GM10248 (cell line): ENCODE data around the gene ATP9A.
"Not testable (repeated sequence)": the region's sequence is repeated elsewhere in the genome, so short reads cannot be mapped to it uniquely, and the experiment has no call there.

Experiments
- CTCF ChIA-PET: fragments of 300-600 bp; sonication (Branson Sonifier 250); formaldehyde crosslinking; extraction: SDS; loops from one replicate; lab custom pipeline; 2021; ENCODE audit warnings: antibody characterized with exemption; lab: Yijun Ruan, JAX
- POLR2A ChIA-PET: fragments of 350-650 bp; sonication (Branson Sonifier 250); formaldehyde crosslinking; extraction: SDS; loops from one replicate; lab custom pipeline; 2020; ENCODE audit warnings: antibody characterized with exemption; lab: Yijun Ruan, JAX
- DNase-seq: peaks from one replicate; pipeline ENCODE4 v3.0.0; 2012; ENCODE audit errors: extremely low spot score
- CTCF ChIP-seq: IDR thresholded peaks from 2 replicates; pipeline ENCODE4 v1.5.1; 2012; ENCODE audit warnings: mild to moderate bottlenecking, low read depth; ENCODE audit errors: extremely low read depth, missing control alignments, control extremely low read depth

ATP9A gene

GRCh38 chr20:51792960-51793359 lies 24.8 kb upstream of the ATP9A start:
- TF ChIP-seq CTCF, result no peak
- POLR2A ChIA-PET, result no interaction called here
- CTCF ChIA-PET, result no interaction called here
- no peak for DNase-seq

- ChIA-PET CTCF (no interaction called here), POLR2A (no interaction called here)
- no peak for TF ChIP-seq CTCF
- DNase-seq, result no peak
These were observed 23.4 kb upstream of the ATP9A start for GRCh38 chr20:51791626-51792025.

DNA sequence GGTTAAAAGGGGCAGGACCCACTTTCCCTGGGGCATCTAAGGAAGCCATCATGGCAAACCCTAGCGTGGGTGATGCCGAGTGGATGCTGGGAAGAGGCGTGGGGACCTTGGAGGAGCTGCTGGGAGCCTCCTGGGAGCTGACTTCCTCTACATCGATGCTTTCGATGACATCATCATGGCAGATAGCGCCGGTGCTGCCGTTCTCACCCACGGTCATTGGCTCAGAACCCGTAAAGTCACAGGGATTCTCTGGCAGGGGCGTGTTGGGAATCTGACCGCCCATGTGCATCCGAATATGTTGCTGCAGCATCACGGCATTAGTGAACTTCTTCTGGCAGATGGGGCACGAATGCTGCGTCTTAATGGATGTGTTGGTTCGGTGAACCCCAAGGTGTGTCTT lies 22.1 kb upstream of the ATP9A start:
- CTCF ChIA-PET, result interaction anchor here (1.1 to 1.9 kb wide), 3 partner anchors 9 to 89 kb away, joined by 3 to 6 read pairs (median 3); no protein-coding TSS in a partner anchor
- POLR2A ChIA-PET, result no interaction called here
- no peak for DNase-seq
- no peak for TF ChIP-seq CTCF

DNA sequence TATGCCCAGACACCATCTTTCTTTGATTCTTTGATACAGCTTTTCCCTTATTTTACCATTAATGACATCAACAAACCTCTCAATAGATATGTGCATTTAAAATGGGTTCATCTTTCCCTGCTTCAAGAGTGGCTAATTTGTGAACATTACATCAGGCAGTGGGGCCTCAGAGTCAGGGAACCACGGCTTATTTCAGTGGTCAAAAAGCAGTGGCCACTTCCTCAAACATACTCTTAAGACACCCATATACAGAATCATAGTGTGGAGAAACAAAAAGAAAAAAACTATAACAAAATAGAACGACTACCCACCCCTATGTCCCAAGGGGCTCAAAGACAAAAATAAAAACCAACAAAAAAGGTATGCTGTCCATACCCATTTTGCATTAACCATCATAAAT lies 21.2 kb upstream of the ATP9A start:
- CTCF ChIA-PET, result interaction anchor here (1.1 to 1.9 kb wide), 3 partner anchors 10 to 88 kb away, joined by 3 to 6 read pairs (median 3); no protein-coding TSS in a partner anchor
- TF ChIP-seq CTCF, result no peak
- POLR2A ChIA-PET, result no interaction called here
- DNase-seq, result no peak

GRCh38 chr20:51788822-51789221 lies 20.6 kb upstream of the ATP9A start:
- DNase-seq, result no peak
- TF ChIP-seq CTCF, result no peak
- ChIA-PET POLR2A (no interaction called here), CTCF (interaction anchor here (1.2 to 1.9 kb wide), 3 partner anchors 11 to 88 kb away, joined by 3 to 6 read pairs (median 3); no protein-coding TSS in a partner anchor)

DNA sequence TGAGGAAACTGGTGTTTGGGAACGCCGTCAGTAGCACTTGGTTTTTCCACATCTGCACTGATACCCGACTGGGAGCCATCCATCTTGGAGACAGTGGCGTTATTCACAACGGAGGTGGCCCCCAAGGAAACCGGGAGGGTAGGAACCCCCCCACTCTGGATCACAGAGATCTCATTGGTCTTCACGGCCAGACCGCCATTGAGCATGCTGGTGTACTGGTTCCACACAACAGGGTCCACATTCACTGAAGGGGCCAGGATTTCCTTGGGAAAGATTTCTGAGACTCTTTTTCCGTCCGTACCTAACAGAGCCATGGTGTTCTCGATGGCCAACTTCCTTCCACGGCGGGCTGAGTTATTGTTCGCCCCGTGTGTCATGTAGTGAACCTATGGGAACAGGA lies 16.1 kb upstream of the ATP9A start:
- TF ChIP-seq CTCF, result no peak
- ChIA-PET POLR2A (no interaction called here), CTCF (interaction anchor here (1.8 kb wide), 1 partner anchor 9 kb away, joined by 6 read pairs; no protein-coding TSS in a partner anchor)
- DNase-seq, result no peak

DNA sequence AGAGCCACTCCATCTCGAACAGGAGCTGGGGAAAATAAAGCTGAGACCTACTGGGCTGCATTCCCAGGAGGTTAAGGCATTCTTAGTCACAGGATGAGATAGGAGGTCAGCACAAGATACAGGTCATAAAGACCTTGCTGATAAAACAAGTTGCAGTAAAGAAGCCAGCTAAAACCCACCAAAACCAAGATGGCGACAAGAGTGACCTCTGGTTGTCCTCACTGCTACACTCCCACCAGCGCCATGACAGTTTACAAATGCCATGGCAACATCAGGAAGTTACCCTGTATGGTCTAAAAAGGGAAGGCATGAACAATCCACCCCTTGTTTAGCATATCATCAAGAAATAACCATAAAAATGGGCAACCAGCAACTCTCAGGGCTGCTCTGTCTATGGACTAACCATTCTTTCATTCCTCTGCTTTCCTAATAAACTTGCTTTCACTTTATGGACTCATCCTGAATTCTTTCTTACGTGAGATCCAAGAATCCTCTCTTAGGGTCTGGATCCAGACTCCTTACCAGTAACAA lies 10.1 kb upstream of the ATP9A start:
- POLR2A ChIA-PET, DNase-seq: not testable (repeated sequence)
- CTCF ChIA-PET, result interaction anchor here (0.6 kb wide), 1 partner anchor 9 kb away, joined by 3 read pairs; no protein-coding TSS in a partner anchor
